ENCODE results near the gene ELF2.
"Not testable (repeated sequence)": the region's sequence is repeated elsewhere in the genome, so short reads cannot be mapped to it uniquely, and the experiment has no call there.

Gene ELF2

GRCh38 chr4:139202991-139203390 lies 26.0 kb upstream of the ELF2 start:
- TF ChIP-seq, protein P1, sequence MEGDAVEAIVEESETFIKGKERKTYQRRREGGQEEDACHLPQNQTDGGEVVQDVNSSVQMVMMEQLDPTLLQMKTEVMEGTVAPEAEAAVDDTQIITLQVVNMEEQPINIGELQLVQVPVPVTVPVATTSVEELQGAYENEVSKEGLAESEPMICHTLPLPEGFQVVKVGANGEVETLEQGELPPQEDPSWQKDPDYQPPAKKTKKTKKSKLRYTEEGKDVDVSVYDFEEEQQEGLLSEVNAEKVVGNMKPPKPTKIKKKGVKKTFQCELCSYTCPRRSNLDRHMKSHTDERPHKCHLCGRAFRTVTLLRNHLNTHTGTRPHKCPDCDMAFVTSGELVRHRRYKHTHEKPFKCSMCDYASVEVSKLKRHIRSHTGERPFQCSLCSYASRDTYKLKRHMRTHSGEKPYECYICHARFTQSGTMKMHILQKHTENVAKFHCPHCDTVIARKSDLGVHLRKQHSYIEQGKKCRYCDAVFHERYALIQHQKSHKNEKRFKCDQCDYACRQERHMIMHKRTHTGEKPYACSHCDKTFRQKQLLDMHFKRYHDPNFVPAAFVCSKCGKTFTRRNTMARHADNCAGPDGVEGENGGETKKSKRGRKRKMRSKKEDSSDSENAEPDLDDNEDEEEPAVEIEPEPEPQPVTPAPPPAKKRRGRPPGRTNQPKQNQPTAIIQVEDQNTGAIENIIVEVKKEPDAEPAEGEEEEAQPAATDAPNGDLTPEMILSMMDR (IDR thresholded peaks at IDR 0.05; ENCODE audit: extremely low read depth, insufficient read depth, missing control alignments), result no peak
- DNase-seq (ENCODE audit: low spot score), result no peak
- in situ Hi-C loops (cut with MboI; ENCODE audit: low pct_unique_long_range_greater_than_20kb, low sequenced_read_pairs, unreplicated experiment), result no loop called here

- TF ChIP-seq, protein P1 (IDR thresholded peaks at IDR 0.05; ENCODE audit: extremely low read depth, insufficient read depth, missing control alignments), result no peak
- DNase-seq (ENCODE audit: low spot score), result no peak
- in situ Hi-C loops (cut with MboI; ENCODE audit: low pct_unique_long_range_greater_than_20kb, low sequenced_read_pairs, unreplicated experiment), result no loop called here
Observed at GRCh38 chr4:139200506-139200905, 23.5 kb upstream of the ELF2 start.

DNA sequence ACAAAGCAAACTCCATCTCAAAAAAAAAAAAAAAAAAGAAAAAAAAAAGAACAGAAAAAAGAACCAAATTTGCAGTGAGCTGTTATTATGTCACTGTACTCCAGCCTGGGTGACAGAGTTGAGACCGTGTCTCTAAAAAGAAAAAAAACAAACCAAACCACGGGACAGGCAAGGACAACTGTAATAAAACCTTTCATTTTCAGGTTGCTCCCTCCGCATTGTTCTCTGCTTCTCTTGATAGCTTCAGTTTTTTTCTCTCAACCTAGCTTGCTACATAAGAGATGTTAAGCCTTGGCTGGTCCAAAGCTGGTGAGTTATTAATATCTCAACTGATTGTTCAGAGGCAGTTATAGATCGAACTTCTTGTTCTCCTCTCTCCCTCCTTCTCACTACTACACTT lies 23.1 kb upstream of the ELF2 start:
- TF ChIP-seq, protein P1 (IDR thresholded peaks at IDR 0.05; ENCODE audit: extremely low read depth, insufficient read depth, missing control alignments), result no peak
- DNase-seq (ENCODE audit: low spot score), result no peak
- in situ Hi-C loops (cut with MboI; ENCODE audit: low pct_unique_long_range_greater_than_20kb, low sequenced_read_pairs, unreplicated experiment), result no loop called here

DNA sequence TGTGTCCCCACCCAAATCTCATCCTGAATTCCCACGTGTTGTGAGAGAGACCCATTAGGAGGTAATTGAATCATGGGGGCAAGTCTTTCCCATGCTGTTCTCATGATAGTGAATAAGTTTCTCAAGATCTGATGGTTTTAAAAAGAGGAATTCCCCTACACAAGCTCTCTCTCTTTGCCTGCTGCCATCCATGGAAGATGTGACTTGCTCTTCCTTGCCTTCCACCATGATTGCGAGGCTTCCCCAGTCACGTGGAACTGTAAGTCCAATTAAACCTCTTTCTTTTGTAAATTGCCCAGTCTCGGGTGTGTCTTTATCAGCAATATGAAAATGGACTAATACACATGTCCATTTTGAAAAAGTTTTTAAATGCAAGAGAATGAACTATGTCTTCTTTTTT lies 20.2 kb upstream of the ELF2 start:
- DNase-seq (ENCODE audit: low spot score); in situ Hi-C loops (cut with MboI; ENCODE audit: low pct_unique_long_range_greater_than_20kb, low sequenced_read_pairs, unreplicated experiment): not testable (repeated sequence)

GRCh38 chr4:139196462-139196861 lies 19.4 kb upstream of the ELF2 start:
- TF ChIP-seq, protein P1 (IDR thresholded peaks at IDR 0.05; ENCODE audit: extremely low read depth, insufficient read depth, missing control alignments), result no peak
- DNase-seq (ENCODE audit: low spot score), result no peak
- in situ Hi-C loops (cut with MboI; ENCODE audit: low pct_unique_long_range_greater_than_20kb, low sequenced_read_pairs, unreplicated experiment), result no loop called here

- no peak for DNase-seq (ENCODE audit: low spot score)
- in situ Hi-C loops (cut with MboI; ENCODE audit: low pct_unique_long_range_greater_than_20kb, low sequenced_read_pairs, unreplicated experiment), result no loop called here
- TF ChIP-seq, protein P1 (IDR thresholded peaks at IDR 0.05; ENCODE audit: extremely low read depth, insufficient read depth, missing control alignments), result no peak
Observed at GRCh38 chr4:139191373-139191772, 14.4 kb upstream of the ELF2 start.

- in situ Hi-C loops (cut with MboI; ENCODE audit: low pct_unique_long_range_greater_than_20kb, low sequenced_read_pairs, unreplicated experiment), result no loop called here
- no peak for DNase-seq (ENCODE audit: low spot score)
- TF ChIP-seq, protein P1 (IDR thresholded peaks at IDR 0.05; ENCODE audit: extremely low read depth, insufficient read depth, missing control alignments), result no peak
Observed at GRCh38 chr4:139189972-139190371, 13.0 kb upstream of the ELF2 start.
